ENCODE data around the gene DGKQ. TPM values are rescaled to one million over a fixed set of nuclear protein-coding genes. Genes with fewer than 3 reads are reported as not detected.

Gene DGKQ
- total and polyA plus RNA-seq, 9 of the 15 experiments (the other 6 are each of a cell fraction or from before 2014, with no cell fraction given), result 0.17 to 22.0 (median 5.6) TPM

DNA sequence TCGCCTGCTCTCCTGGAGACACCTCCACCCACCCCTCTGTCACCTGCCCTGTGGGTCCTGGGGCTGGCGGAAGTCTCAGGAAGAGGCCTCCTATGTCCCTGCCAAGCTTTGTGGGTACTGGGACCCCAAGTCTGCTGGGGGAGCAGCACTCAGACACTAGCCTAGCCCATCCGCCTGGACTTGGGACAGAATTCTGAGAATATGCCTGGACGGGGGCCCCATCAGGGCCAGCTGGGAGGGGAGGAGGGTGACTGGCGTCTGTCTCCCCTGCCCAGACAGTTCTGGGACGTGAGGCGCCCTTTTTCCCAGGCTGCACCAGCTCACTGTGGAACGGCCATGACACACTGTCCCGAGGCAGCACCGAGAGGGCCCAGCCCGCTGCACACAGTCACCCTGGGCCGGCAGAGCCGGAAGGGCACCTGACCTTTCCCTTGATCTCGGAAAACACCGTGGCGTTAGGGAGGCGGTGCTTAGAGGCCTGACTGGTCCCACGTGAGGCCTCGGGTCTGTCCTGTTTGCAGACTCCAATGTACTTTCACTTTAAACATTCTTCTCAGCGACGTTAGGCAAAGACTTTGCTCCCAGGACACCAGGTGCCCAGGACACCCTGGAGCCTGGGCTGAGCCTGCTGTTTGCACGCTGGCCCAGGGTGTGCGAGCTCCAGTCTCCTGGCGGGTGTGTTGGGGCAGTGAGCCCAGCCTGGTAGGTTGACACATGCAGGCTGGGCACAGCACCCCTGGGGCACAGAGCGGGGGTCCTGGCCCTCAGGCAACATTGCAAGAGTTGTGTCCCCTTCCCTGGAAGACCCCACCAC lies 19.1 kb upstream of the DGKQ start (continued):
- no peak for TF ChIP-seq SIN3B (IDR thresholded peaks at IDR 0.05; ENCODE audit: low read depth)
- TF ChIP-seq, protein P1, sequence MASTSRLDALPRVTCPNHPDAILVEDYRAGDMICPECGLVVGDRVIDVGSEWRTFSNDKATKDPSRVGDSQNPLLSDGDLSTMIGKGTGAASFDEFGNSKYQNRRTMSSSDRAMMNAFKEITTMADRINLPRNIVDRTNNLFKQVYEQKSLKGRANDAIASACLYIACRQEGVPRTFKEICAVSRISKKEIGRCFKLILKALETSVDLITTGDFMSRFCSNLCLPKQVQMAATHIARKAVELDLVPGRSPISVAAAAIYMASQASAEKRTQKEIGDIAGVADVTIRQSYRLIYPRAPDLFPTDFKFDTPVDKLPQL (IDR thresholded peaks at IDR 0.05; ENCODE audit: extremely low read depth, insufficient read length), result no peak
- 0 out of 2 replicates have a peak, but pooled peaks have one; percentile 16 for TF ChIP-seq HOXB6 (CRISPR knock-in tag; IDR thresholded peaks at IDR 0.05; ENCODE audit: borderline replicate concordance)
- TF ChIP-seq, protein P2, sequence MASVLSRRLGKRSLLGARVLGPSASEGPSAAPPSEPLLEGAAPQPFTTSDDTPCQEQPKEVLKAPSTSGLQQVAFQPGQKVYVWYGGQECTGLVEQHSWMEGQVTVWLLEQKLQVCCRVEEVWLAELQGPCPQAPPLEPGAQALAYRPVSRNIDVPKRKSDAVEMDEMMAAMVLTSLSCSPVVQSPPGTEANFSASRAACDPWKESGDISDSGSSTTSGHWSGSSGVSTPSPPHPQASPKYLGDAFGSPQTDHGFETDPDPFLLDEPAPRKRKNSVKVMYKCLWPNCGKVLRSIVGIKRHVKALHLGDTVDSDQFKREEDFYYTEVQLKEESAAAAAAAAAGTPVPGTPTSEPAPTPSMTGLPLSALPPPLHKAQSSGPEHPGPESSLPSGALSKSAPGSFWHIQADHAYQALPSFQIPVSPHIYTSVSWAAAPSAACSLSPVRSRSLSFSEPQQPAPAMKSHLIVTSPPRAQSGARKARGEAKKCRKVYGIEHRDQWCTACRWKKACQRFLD (CRISPR knock-in tag; IDR thresholded peaks at IDR 0.05), result peak; percentile 66; the same call in 1 of the 2 replicates
- no peak for TF ChIP-seq NUFIP1 (IDR thresholded peaks at IDR 0.05; ENCODE audit: partially characterized antibody)
- TF ChIP-seq ETV5 (CRISPR knock-in tag; IDR thresholded peaks at IDR 0.05; ENCODE audit: low read depth), result peak; percentile 94
- no peak for TF ChIP-seq ZNF212 (CRISPR knock-in tag; IDR thresholded peaks at IDR 0.05)
- TF ChIP-seq, protein P3, sequence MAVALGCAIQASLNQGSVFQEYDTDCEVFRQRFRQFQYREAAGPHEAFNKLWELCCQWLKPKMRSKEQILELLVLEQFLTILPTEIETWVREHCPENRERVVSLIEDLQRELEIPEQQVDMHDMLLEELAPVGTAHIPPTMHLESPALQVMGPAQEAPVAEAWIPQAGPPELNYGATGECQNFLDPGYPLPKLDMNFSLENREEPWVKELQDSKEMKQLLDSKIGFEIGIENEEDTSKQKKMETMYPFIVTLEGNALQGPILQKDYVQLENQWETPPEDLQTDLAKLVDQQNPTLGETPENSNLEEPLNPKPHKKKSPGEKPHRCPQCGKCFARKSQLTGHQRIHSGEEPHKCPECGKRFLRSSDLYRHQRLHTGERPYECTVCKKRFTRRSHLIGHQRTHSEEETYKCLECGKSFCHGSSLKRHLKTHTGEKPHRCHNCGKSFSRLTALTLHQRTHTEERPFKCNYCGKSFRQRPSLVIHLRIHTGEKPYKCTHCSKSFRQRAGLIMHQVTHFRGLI (CRISPR knock-in tag; IDR thresholded peaks at IDR 0.05), result peak; percentile 76; the same call in 1 of the 2 replicates
- no peak for TF ChIP-seq CEBPB (tag; IDR thresholded peaks at IDR 0.05)
- TF ChIP-seq, protein P4, sequence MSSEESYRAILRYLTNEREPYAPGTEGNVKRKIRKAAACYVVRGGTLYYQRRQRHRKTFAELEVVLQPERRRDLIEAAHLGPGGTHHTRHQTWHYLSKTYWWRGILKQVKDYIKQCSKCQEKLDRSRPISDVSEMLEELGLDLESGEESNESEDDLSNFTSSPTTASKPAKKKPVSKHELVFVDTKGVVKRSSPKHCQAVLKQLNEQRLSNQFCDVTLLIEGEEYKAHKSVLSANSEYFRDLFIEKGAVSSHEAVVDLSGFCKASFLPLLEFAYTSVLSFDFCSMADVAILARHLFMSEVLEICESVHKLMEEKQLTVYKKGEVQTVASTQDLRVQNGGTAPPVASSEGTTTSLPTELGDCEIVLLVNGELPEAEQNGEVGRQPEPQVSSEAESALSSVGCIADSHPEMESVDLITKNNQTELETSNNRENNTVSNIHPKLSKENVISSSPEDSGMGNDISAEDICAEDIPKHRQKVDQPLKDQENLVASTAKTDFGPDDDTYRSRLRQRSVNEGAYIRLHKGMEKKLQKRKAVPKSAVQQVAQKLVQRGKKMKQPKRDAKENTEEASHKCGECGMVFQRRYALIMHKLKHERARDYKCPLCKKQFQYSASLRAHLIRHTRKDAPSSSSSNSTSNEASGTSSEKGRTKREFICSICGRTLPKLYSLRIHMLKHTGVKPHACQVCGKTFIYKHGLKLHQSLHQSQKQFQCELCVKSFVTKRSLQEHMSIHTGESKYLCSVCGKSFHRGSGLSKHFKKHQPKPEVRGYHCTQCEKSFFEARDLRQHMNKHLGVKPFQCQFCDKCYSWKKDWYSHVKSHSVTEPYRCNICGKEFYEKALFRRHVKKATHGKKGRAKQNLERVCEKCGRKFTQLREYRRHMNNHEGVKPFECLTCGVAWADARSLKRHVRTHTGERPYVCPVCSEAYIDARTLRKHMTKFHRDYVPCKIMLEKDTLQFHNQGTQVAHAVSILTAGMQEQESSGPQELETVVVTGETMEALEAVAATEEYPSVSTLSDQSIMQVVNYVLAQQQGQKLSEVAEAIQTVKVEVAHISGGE (CRISPR knock-in tag; IDR thresholded peaks at IDR 0.05), result peak in 1 of 3 experiments; percentile 94; a peak in 2 of 6 replicates
- TF ChIP-seq RB1 (IDR thresholded peaks at IDR 0.05; ENCODE audit: low read depth), result 0 out of 2 replicates have a peak, but pooled peaks have one; percentile 7
